ENCODE data around the gene SNCA. TPM values are rescaled to one million over a fixed set of nuclear protein-coding genes. Genes with fewer than 3 reads are reported as not detected.

Gene SNCA
- total RNA-seq, 1 donor from 2014 or later, result 83.0 TPM

DNA sequence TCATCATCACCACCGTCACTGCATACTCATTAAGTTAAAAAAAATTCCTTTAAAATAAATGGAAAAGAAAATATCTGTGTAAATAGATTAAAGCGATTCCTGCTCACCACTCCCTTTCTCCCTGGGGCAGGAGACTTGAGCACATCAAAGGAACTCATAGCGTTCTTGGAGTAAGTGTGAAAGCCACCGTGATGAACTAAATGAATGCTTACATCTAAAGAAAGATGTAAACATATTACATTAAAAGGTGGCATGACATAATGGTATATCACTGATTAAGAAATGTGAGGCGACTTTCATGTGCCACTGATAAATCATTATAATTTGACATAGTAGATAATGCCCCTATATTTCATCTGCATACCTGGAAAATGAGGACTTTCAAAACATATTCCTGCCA is 92.0 kb downstream of the SNCA start:
- Histone ChIP-seq H3K27ac (ENCODE audit: low read depth, low read length) (no peak overlapping the region), H3K4me3 (ENCODE audit: low read length in 3 of 3) (no peak overlapping the region), H3K36me3 (ENCODE audit: control insufficient read depth in 3 of 3, insufficient read depth in 3 of 3, low read length in 3 of 3) (no peaks in the 10 kb centered on the region), H3K4me1 (ENCODE audit: control insufficient read depth in 3 of 3, insufficient read depth in 3 of 3, low read length in 3 of 3) (no peaks in the 10 kb centered on the region), H3K9me3 (ENCODE audit: control insufficient read depth in 3 of 3, low read length in 3 of 3) (no peaks in the 10 kb centered on the region), H3K9ac (ENCODE audit: low read depth in 1 of 3, low read length in 3 of 3) (no peak overlapping the region), H3K27me3 (ENCODE audit: control insufficient read depth in 3 of 3, insufficient read depth in 3 of 3, low read length in 3 of 3) (no peaks in the 10 kb centered on the region)

DNA sequence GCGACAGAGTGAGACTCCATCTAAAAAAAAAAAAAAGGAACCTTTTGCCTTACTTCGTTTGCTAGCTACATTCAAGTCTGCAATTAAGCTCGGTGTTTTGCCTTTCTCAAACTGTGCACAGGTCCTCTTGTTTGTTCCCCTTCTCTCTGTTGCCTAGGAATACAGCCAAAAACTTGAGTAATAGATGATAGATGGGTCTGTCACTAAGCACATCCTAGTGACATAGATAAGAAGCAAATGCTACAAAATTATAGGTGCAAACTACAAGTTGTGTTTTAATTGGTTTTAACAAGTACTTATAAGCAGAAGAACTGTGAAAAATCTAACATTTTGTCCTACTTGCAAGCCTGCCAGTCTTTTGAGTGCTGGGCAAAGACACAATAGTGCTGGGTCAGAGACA is 95.2 kb downstream of the SNCA start:
- Histone ChIP-seq H3K36me3 (ENCODE audit: control insufficient read depth in 3 of 3, insufficient read depth in 3 of 3, low read length in 3 of 3) (no peaks in the 10 kb centered on the region), H3K4me1 (ENCODE audit: control insufficient read depth in 3 of 3, insufficient read depth in 3 of 3, low read length in 3 of 3) (no peaks in the 10 kb centered on the region), H3K9me3 (ENCODE audit: control insufficient read depth in 3 of 3, low read length in 3 of 3) (no peaks in the 10 kb centered on the region), H3K4me3 (ENCODE audit: low read length in 3 of 3) (no peak overlapping the region), H3K27ac (ENCODE audit: low read depth, low read length) (no peak overlapping the region), H3K27me3 (ENCODE audit: control insufficient read depth in 3 of 3, insufficient read depth in 3 of 3, low read length in 3 of 3) (no peaks in the 10 kb centered on the region), H3K9ac (ENCODE audit: low read depth in 1 of 3, low read length in 3 of 3) (no peak overlapping the region)

DNA sequence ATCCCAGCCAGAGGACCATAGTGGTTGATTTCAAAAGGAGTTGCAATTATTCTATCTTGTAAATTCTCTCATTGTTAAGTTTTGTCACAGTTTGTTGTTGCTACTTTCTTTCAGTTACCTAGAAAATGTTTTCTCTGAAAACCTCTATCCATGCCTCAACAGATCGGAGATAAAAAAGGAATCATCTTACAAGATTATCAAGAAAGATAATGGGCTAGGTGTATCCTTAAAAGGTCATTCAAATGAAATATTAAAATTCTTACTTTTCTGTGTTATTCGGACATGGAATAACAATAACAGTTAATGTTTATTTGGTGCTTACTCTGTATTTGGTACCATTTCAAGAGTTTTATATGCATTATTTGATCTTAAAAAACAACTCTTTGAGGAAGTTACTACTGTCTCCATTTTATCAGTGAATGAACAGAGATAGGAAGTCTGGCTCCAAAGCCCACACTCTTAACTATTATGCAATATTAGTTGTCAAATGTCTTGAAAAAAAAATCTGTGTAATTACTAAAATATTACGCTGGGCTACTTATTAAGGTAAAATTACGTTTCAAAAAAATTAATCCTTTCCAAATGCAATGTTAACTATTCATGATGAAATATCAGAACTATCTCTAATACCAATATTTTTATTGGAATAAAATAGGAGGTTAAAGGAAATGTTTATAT is 97.5 kb downstream of the SNCA start:
- Histone ChIP-seq H3K27me3 (ENCODE audit: control insufficient read depth in 3 of 3, insufficient read depth in 3 of 3, low read length in 3 of 3) (no peaks in the 10 kb centered on the region), H3K9ac (ENCODE audit: low read depth in 1 of 3, low read length in 3 of 3) (no peak overlapping the region), H3K4me1 (ENCODE audit: control insufficient read depth in 3 of 3, insufficient read depth in 3 of 3, low read length in 3 of 3) (no peaks in the 10 kb centered on the region), H3K4me3 (ENCODE audit: low read length in 3 of 3) (no peak overlapping the region), H3K27ac (ENCODE audit: low read depth, low read length) (no peak overlapping the region), H3K9me3 (ENCODE audit: control insufficient read depth in 3 of 3, low read length in 3 of 3) (no peaks in the 10 kb centered on the region), H3K36me3 (ENCODE audit: control insufficient read depth in 3 of 3, insufficient read depth in 3 of 3, low read length in 3 of 3) (no peaks in the 10 kb centered on the region)

DNA sequence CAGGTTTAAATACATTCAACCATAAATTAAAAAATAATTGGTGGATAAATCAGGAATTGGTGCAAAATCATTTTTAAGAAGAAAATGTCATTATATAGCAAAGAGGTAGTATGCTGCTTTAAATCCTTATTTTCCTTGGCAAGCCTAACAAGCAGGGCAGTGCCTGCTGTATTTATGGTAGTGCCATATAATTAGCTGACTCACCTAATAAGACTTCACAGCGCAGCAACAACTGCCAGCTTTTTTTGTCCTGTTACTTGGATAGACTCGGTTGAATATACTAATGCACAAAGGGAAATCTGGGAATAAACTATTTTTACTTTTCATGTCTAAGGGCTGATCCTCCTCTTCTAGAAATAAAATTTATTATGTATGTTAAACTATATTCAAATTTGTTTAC is 99.1 kb downstream of the SNCA start:
- Histone ChIP-seq H3K27me3 (ENCODE audit: control insufficient read depth in 3 of 3, insufficient read depth in 3 of 3, low read length in 3 of 3) (no peaks in the 10 kb centered on the region), H3K36me3 (ENCODE audit: control insufficient read depth in 3 of 3, insufficient read depth in 3 of 3, low read length in 3 of 3) (no peaks in the 10 kb centered on the region), H3K4me1 (ENCODE audit: control insufficient read depth in 3 of 3, insufficient read depth in 3 of 3, low read length in 3 of 3) (no peaks in the 10 kb centered on the region), H3K9me3 (ENCODE audit: control insufficient read depth in 3 of 3, low read length in 3 of 3) (no peaks in the 10 kb centered on the region), H3K9ac (ENCODE audit: low read depth in 1 of 3, low read length in 3 of 3) (no peak overlapping the region), H3K27ac (ENCODE audit: low read depth, low read length) (no peak overlapping the region), H3K4me3 (ENCODE audit: low read length in 3 of 3) (no peak overlapping the region)

DNA sequence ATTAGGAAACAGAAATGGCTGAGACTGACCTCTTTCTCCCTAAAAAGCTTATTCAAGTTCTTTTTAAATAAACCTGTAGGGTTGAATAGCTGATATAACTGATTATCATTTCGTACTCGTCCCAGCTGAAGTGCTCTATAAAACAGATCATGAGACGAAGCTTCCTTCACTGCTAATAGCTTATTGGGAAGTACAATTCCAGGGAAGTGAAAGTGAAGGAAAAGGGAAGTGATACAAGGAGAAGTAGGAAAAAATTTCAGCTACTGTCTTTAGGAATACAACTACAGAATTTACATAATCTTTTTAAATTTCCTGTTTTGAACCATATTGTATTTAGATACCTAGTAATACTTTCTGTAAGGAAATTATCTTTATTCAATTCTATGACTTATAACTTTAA is 103.0 kb downstream of the SNCA start:
- H3K4me1 ChIP-seq (ENCODE audit: control insufficient read depth in 3 of 3, insufficient read depth in 3 of 3, low read length in 3 of 3), result no peaks in the 10 kb centered on the region
- H3K4me3 ChIP-seq (ENCODE audit: low read length in 3 of 3), result no peak overlapping the region
- no peak overlapping the region for H3K27ac ChIP-seq (ENCODE audit: low read depth, low read length)
- H3K9me3 ChIP-seq (ENCODE audit: control insufficient read depth in 3 of 3, low read length in 3 of 3), result no peaks in the 10 kb centered on the region
- H3K36me3 ChIP-seq (ENCODE audit: control insufficient read depth in 3 of 3, insufficient read depth in 3 of 3, low read length in 3 of 3), result no peaks in the 10 kb centered on the region
- H3K9ac ChIP-seq (ENCODE audit: low read depth in 1 of 3, low read length in 3 of 3), result no peak overlapping the region
- H3K27me3 ChIP-seq (ENCODE audit: control insufficient read depth in 3 of 3, insufficient read depth in 3 of 3, low read length in 3 of 3), result no peaks in the 10 kb centered on the region

DNA sequence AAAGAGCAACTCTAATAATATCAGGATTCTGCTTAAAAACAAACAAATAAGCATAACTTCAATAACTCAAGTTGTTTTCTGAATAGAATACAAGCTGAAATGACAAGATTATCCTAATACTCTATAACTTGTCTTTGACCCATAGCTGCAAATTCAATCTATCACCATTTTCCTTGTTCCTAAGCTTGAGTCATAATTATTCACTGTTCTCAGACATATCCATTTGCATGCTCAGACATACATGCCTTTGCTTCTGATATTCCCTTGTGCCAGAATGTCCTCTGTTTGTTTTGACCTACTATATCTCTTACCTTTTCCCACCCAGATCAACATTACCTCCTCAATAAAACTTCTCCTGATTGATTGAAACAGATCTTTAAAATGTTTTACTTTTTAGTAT is 109.7 kb downstream of the SNCA start:
- no peaks in the 10 kb centered on the region for H3K36me3 ChIP-seq (ENCODE audit: control insufficient read depth in 3 of 3, insufficient read depth in 3 of 3, low read length in 3 of 3)
- no peaks in the 10 kb centered on the region for H3K27me3 ChIP-seq (ENCODE audit: control insufficient read depth in 3 of 3, insufficient read depth in 3 of 3, low read length in 3 of 3)
- no peaks in the 10 kb centered on the region for H3K4me1 ChIP-seq (ENCODE audit: control insufficient read depth in 3 of 3, insufficient read depth in 3 of 3, low read length in 3 of 3)
- no peaks in the 10 kb centered on the region for H3K9me3 ChIP-seq (ENCODE audit: control insufficient read depth in 3 of 3, low read length in 3 of 3)
- H3K9ac ChIP-seq (ENCODE audit: low read depth in 1 of 3, low read length in 3 of 3), result no peak overlapping the region
- no peak overlapping the region for H3K27ac ChIP-seq (ENCODE audit: low read depth, low read length)
- H3K4me3 ChIP-seq (ENCODE audit: low read length in 3 of 3), result no peak overlapping the region

DNA sequence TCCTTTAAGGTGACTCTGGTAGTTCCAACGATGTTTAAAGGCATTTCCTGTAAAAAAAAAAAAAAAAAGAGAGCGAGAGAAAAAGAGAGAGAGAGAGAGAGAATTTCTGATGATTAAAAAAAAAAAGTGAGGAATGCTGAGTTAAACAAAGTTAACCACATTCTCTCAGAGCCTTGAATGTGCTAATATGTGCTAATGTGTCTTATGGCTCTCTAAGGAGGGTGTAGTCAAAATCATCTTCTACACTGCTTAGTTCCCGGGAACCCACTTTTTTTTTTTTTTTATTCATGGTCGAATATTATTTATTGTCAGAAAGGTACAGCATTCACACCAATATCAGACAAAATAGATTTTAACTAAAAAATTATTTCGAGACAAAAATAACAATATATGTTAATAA is 111.7 kb downstream of the SNCA start:
- Histone ChIP-seq H3K27me3 (ENCODE audit: control insufficient read depth in 3 of 3, insufficient read depth in 3 of 3, low read length in 3 of 3) (no peaks in the 10 kb centered on the region), H3K9ac (ENCODE audit: low read depth in 1 of 3, low read length in 3 of 3) (no peak overlapping the region), H3K27ac (ENCODE audit: low read depth, low read length) (no peak overlapping the region), H3K9me3 (ENCODE audit: control insufficient read depth in 3 of 3, low read length in 3 of 3) (no peaks in the 10 kb centered on the region), H3K4me3 (ENCODE audit: low read length in 3 of 3) (no peak overlapping the region), H3K4me1 (ENCODE audit: control insufficient read depth in 3 of 3, insufficient read depth in 3 of 3, low read length in 3 of 3) (no peaks in the 10 kb centered on the region), H3K36me3 (ENCODE audit: control insufficient read depth in 3 of 3, insufficient read depth in 3 of 3, low read length in 3 of 3) (no peaks in the 10 kb centered on the region)

DNA sequence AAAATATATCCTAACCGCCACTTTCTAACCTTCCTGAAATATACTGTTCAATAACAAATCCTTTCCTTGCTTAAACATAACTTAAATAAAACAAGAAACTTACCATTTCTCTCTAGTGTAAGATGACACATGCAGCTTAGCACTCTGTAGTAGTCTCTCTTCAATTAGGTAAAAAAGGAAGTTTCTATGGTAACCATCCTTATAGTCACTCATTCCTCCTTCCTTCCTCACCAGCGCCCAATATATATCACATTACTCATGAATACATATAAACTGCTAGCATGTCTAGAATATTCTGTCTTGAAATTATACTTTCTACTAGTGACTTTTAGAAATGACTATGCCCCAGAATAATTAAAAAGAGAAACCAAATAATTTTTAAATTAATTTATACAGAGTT is 112.2 kb downstream of the SNCA start:
- Histone ChIP-seq H3K27me3 (ENCODE audit: control insufficient read depth in 3 of 3, insufficient read depth in 3 of 3, low read length in 3 of 3) (no peaks in the 10 kb centered on the region), H3K36me3 (ENCODE audit: control insufficient read depth in 3 of 3, insufficient read depth in 3 of 3, low read length in 3 of 3) (no peaks in the 10 kb centered on the region), H3K27ac (ENCODE audit: low read depth, low read length) (no peak overlapping the region), H3K4me1 (ENCODE audit: control insufficient read depth in 3 of 3, insufficient read depth in 3 of 3, low read length in 3 of 3) (no peaks in the 10 kb centered on the region), H3K9me3 (ENCODE audit: control insufficient read depth in 3 of 3, low read length in 3 of 3) (no peaks in the 10 kb centered on the region), H3K4me3 (ENCODE audit: low read length in 3 of 3) (no peak overlapping the region), H3K9ac (ENCODE audit: low read depth in 1 of 3, low read length in 3 of 3) (no peak overlapping the region)

DNA sequence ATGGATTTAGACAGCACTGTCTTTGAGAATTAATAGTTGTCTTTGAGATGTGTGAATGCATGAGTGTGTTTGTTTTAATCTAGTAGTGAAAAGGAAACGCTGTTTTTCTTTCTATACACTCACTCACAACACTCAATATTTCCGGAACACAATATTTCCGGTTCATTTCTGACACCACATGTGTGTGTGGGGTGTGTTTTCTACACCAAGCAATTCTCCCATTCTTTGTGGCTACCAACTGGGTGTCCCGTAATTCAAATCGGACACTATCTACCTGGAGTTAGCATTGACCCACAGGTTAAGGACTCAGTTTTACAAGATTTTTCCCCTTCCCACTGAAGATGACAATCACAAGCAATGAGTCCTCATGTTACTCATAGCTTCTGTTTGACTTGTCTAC is 113.9 kb downstream of the SNCA start:
- Histone ChIP-seq H3K4me3 (ENCODE audit: low read length in 3 of 3) (no peak overlapping the region), H3K9me3 (ENCODE audit: control insufficient read depth in 3 of 3, low read length in 3 of 3) (no peaks in the 10 kb centered on the region), H3K4me1 (ENCODE audit: control insufficient read depth in 3 of 3, insufficient read depth in 3 of 3, low read length in 3 of 3) (no peaks in the 10 kb centered on the region), H3K27ac (ENCODE audit: low read depth, low read length) (no peak overlapping the region), H3K36me3 (ENCODE audit: control insufficient read depth in 3 of 3, insufficient read depth in 3 of 3, low read length in 3 of 3) (no peaks in the 10 kb centered on the region), H3K9ac (ENCODE audit: low read depth in 1 of 3, low read length in 3 of 3) (no peak overlapping the region), H3K27me3 (ENCODE audit: control insufficient read depth in 3 of 3, insufficient read depth in 3 of 3, low read length in 3 of 3) (no peaks in the 10 kb centered on the region)

DNA sequence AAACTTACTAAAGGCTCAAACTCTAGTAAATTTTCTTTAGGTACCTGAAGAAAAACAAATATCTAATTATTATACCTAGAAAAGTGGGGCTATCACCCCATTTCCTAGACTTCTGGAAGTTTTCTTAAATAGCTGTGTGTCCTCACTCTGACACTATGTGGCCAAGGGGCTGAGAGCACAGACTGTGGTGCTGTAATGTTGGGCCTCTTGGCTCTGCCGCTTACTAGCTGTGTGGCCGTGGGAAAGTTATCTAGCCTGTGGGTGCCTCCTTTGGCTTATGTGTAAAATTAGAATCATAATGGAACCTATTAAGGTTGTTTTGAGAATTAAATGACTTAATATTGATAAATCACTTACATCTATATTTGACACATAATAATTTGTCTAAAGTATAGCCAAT is 114.4 kb downstream of the SNCA start:
- H3K36me3 ChIP-seq (ENCODE audit: control insufficient read depth in 3 of 3, insufficient read depth in 3 of 3, low read length in 3 of 3), result no peaks in the 10 kb centered on the region
- H3K27me3 ChIP-seq (ENCODE audit: control insufficient read depth in 3 of 3, insufficient read depth in 3 of 3, low read length in 3 of 3), result no peaks in the 10 kb centered on the region
- H3K27ac ChIP-seq (ENCODE audit: low read depth, low read length), result no peak overlapping the region
- H3K9ac ChIP-seq (ENCODE audit: low read depth in 1 of 3, low read length in 3 of 3), result no peak overlapping the region
- H3K4me3 ChIP-seq (ENCODE audit: low read length in 3 of 3), result no peak overlapping the region
- no peaks in the 10 kb centered on the region for H3K9me3 ChIP-seq (ENCODE audit: control insufficient read depth in 3 of 3, low read length in 3 of 3)
- no peaks in the 10 kb centered on the region for H3K4me1 ChIP-seq (ENCODE audit: control insufficient read depth in 3 of 3, insufficient read depth in 3 of 3, low read length in 3 of 3)

DNA sequence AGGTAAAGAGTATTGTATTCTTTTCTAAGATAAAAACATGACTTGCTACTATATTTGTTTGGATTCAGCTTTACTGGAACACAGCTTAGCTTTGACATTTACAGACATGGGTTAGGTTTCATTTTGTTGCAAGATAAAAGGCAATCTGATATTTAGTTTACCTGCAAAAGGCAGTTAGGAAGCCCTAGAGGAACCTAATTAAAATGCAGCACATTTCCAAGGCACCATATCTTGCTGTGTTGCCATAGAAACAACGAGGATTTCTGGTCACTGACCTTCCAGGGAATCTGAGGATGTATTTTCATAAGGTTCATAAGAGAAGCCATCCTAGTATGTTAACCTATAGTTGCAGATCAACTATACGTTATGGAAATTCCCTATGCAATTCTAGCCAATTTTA is 116.0 kb downstream of the SNCA start:
- no peaks in the 10 kb centered on the region for H3K9me3 ChIP-seq (ENCODE audit: control insufficient read depth in 3 of 3, low read length in 3 of 3)
- no peak overlapping the region for H3K4me3 ChIP-seq (ENCODE audit: low read length in 3 of 3)
- H3K27me3 ChIP-seq (ENCODE audit: control insufficient read depth in 3 of 3, insufficient read depth in 3 of 3, low read length in 3 of 3), result no peaks in the 10 kb centered on the region
- no peaks in the 10 kb centered on the region for H3K36me3 ChIP-seq (ENCODE audit: control insufficient read depth in 3 of 3, insufficient read depth in 3 of 3, low read length in 3 of 3)
- no peaks in the 10 kb centered on the region for H3K4me1 ChIP-seq (ENCODE audit: control insufficient read depth in 3 of 3, insufficient read depth in 3 of 3, low read length in 3 of 3)
- H3K9ac ChIP-seq (ENCODE audit: low read depth in 1 of 3, low read length in 3 of 3), result no peak overlapping the region
- no peak overlapping the region for H3K27ac ChIP-seq (ENCODE audit: low read depth, low read length)

Measured in skeletal muscle tissue (tissue), 4 donors.